ENCODE measurements around the gene BBLN. TPM values are rescaled to one million over a fixed set of nuclear protein-coding genes. Genes with fewer than 3 reads are reported as not detected.

BBLN gene
- total RNA-seq, 1 donor from 2014 or later, result 389 TPM

- Histone ChIP-seq H3K4me1 (no peaks in the 10 kb centered on the region), H3K9me3 (no peaks in the 10 kb centered on the region), H3K36me3 (no peaks in the 10 kb centered on the region), H3K4me3 (no peak overlapping the region), H3K27me3 (no peaks in the 10 kb centered on the region), H3K27ac (no peak overlapping the region)
- intact Hi-C loops (cut with DNase I), result no loop called here
- no peak for TF ChIP-seq CTCF (IDR thresholded peaks at IDR 0.05)
- no peak for DNase-seq (ENCODE audit: low spot score in 2 of 2)
These were observed 51.3 kb downstream of the BBLN start for GRCh38 chr9:128211186-128211980.

- intact Hi-C loops (cut with DNase I), result no loop called here
- no peaks in the 10 kb centered on the region for H3K9me3 ChIP-seq
These were observed 51.9 kb downstream of the BBLN start for GRCh38 chr9:128211981-128212281.

More at GRCh38 chr9:128211981-128212281, 51.9 kb downstream of the BBLN start:
- H3K27ac ChIP-seq, result no peak overlapping the region
- H3K36me3 ChIP-seq, result no peaks in the 10 kb centered on the region
- TF ChIP-seq CTCF (IDR thresholded peaks at IDR 0.05), result no peak
- H3K4me3 ChIP-seq, result no peak overlapping the region
- H3K27me3 ChIP-seq, result no peaks in the 10 kb centered on the region
- no peak for DNase-seq (ENCODE audit: low spot score in 2 of 2)
- H3K4me1 ChIP-seq, result no peaks in the 10 kb centered on the region

Other genes starting within 250 kb of the BBLN start
- 134 TPM for gene ST6GALNAC4, start 243.2 kb upstream of the BBLN start, total RNA-seq
- gene PIP5KL1, start 229.5 kb upstream of the BBLN start, total RNA-seq, result not detected
- gene DPM2, start 222.4 kb upstream of the BBLN start, total RNA-seq, result 18.2 TPM
- gene EEIG1, start 179.3 kb upstream of the BBLN start, total RNA-seq, result 32.8 TPM
- gene NAIF1, start 92.9 kb upstream of the BBLN start, total RNA-seq, result 48.2 TPM
- 27.4 TPM for gene SLC25A25, start 92.0 kb upstream of the BBLN start, total RNA-seq
- 97.2 TPM for gene PTGES2, start 32.5 kb upstream of the BBLN start, total RNA-seq
- gene LCN2, start 10.8 kb upstream of the BBLN start, total RNA-seq, result not detected
- gene CIZ1, start 31.3 kb downstream of the BBLN start, total RNA-seq, result 85.8 TPM
- 31.9 TPM for gene DNM1, start 43.1 kb downstream of the BBLN start, total RNA-seq
- 74.9 TPM for gene GOLGA2, start 115.7 kb downstream of the BBLN start, total RNA-seq
- 1.8 TPM for gene SWI5, start 116.0 kb downstream of the BBLN start, total RNA-seq
- 10.2 TPM for gene TRUB2, start 162.2 kb downstream of the BBLN start, total RNA-seq
- 11.4 TPM for gene COQ4, start 162.6 kb downstream of the BBLN start, total RNA-seq
- 16.6 TPM for gene SLC27A4, start 180.3 kb downstream of the BBLN start, total RNA-seq
- gene URM1, start 211.1 kb downstream of the BBLN start, total RNA-seq, result 37.5 TPM